Activated naive CD8-positive, alpha-beta T cell treated with anti-CD3 and anti-CD28 coated beads, Interleukin-2, amount 10 ng/mL, durations not matched to agents 7 days and 5 days (primary cell): Measurements from ENCODE around the gene CTTN. TPM values are rescaled to one million over a fixed set of nuclear protein-coding genes. Genes with fewer than 3 reads are reported as not detected.
"Not testable (repeated sequence)": the region's sequence is repeated elsewhere in the genome, so short reads cannot be mapped to it uniquely, and the experiment has no call there.

Experiments
- ATAC-seq: fragments of 150-1000 bp; cut with Tn5 transposase; one replicate; pipeline ENCODE4 v1.10.0; 2021; ENCODE audit warnings: low read depth, moderate library complexity
- POLR2A ChIA-PET: fragments of 350-600 bp; sonication (Branson Sonifier 250); formaldehyde crosslinking; loops from one replicate; lab custom pipeline; 2021; ENCODE audit warnings: antibody characterized with exemption; lab: Charles Lee
- DNase-seq: peaks from one replicate; pipeline ENCODE4 v3.0.0; 2021
- H3K27ac Mint-ChIP-seq: one replicate; pipeline ENCODE4 v1.8.0; 2022; ENCODE audit warnings: mild to moderate bottlenecking, mixed read lengths
- H3K27me3 Mint-ChIP-seq: one replicate; pipeline ENCODE4 v1.8.0; 2022; ENCODE audit warnings: mild to moderate bottlenecking, moderate library complexity, mixed read lengths
- H3K36me3 Mint-ChIP-seq: one replicate; pipeline ENCODE4 v1.8.0; 2021; ENCODE audit warnings: mild to moderate bottlenecking, mixed read lengths
- H3K4me1 Mint-ChIP-seq: one replicate; pipeline ENCODE4 v1.8.0; 2021; ENCODE audit warnings: mixed read lengths
- H3K4me3 Mint-ChIP-seq: one replicate; pipeline ENCODE4 v1.8.0; 2022; ENCODE audit warnings: mild to moderate bottlenecking, moderate library complexity, mixed read lengths
- H3K9me3 Mint-ChIP-seq: one replicate; pipeline ENCODE4 v1.8.0; 2021; ENCODE audit warnings: mixed read lengths
- total RNA-seq, 2 experiments: library from RNA; stranded (reverse); gene quantifications; one replicate each; pipeline ENCODE4 v1.2.3, GENCODE V29; 2021

The CTTN gene
- total RNA-seq, 2 experiments from 2014 or later, result 0.14 to 0.61 TPM

GRCh38 chr11:70384566-70385152 lies 13.7 kb upstream of the CTTN start:
- ATAC-seq (no peak), DNase-seq (no peak)
- no peak overlapping the region for H3K27ac Mint-ChIP-seq
- H3K27me3 Mint-ChIP-seq, result peaks cover 14% of the 10 kb centered on the region
- H3K9me3 Mint-ChIP-seq, result peaks cover 1% of the 10 kb centered on the region
- no peak overlapping the region for H3K4me3 Mint-ChIP-seq
- H3K4me1 Mint-ChIP-seq, result no peaks in the 10 kb centered on the region
- peaks cover 14% of the 10 kb centered on the region for H3K36me3 Mint-ChIP-seq
- POLR2A ChIA-PET, result no interaction called here

GRCh38 chr11:70387564-70387963 lies 10.8 kb upstream of the CTTN start:
- no peak for DNase-seq
- Mint-ChIP-seq H3K27ac (no peak overlapping the region), H3K4me3 (no peak overlapping the region), H3K27me3 (peaks cover 28% of the 10 kb centered on the region), H3K9me3 (peaks cover 1% of the 10 kb centered on the region), H3K36me3 (peaks cover 9% of the 10 kb centered on the region), H3K4me1 (no peaks in the 10 kb centered on the region)
- POLR2A ChIA-PET, result no interaction called here
- ATAC-seq, result no peak

GRCh38 chr11:70389201-70389600 lies 9.1 kb upstream of the CTTN start:
- Mint-ChIP-seq H3K4me3 (no peak overlapping the region), H3K27ac (no peak overlapping the region), H3K27me3 (peaks cover 41% of the 10 kb centered on the region), H3K9me3 (peaks cover 1% of the 10 kb centered on the region), H3K36me3 (peaks cover 9% of the 10 kb centered on the region), H3K4me1 (no peaks in the 10 kb centered on the region)
- ATAC-seq (no peak), DNase-seq (no peak)
- POLR2A ChIA-PET, result no interaction called here

- not testable (repeated sequence) for H3K4me3 Mint-ChIP-seq, H3K27ac Mint-ChIP-seq, ATAC-seq, DNase-seq, H3K36me3 Mint-ChIP-seq, H3K9me3 Mint-ChIP-seq, H3K4me1 Mint-ChIP-seq
- POLR2A ChIA-PET, result interaction anchor here (0.7 kb wide), 1 partner anchor 20 kb away, joined by 3 read pairs; no protein-coding TSS in a partner anchor
- peaks cover 57% of the 10 kb centered on the region for H3K27me3 Mint-ChIP-seq
Observed at GRCh38 chr11:70390882-70391281, 7.4 kb upstream of the CTTN start.

GRCh38 chr11:70394211-70394950 lies 3.9 kb upstream of the CTTN start:
- DNase-seq (no peak), ATAC-seq (no peak)
- Mint-ChIP-seq H3K9me3 (no peaks in the 10 kb centered on the region), H3K27me3 (peaks cover 73% of the 10 kb centered on the region), H3K36me3 (peaks cover 2% of the 10 kb centered on the region), H3K4me3 (no peak overlapping the region), H3K4me1 (peaks cover 9% of the 10 kb centered on the region), H3K27ac (no peak overlapping the region)
- POLR2A ChIA-PET, result no interaction called here

GRCh38 chr11:70397336-70397982 lies 870 bp upstream of the CTTN start:
- peak overlapping the region; percentile 67 for H3K27ac Mint-ChIP-seq

GRCh38 chr11:70398834-70399680 lies 728 bp downstream of the CTTN start:
- Mint-ChIP-seq H3K36me3 (peaks cover 2% of the 10 kb centered on the region), H3K4me3 (peak overlapping the region; percentile 47), H3K27me3 (peaks cover 91% of the 10 kb centered on the region), H3K4me1 (peaks cover 14% of the 10 kb centered on the region), H3K27ac (peak overlapping the region; percentile 30), H3K9me3 (no peaks in the 10 kb centered on the region)
- POLR2A ChIA-PET, result interaction anchor here (0.6 to 2.8 kb wide), 2 partner anchors 12 to 1037 kb away, joined by 4 to 6 read pairs; no protein-coding TSS in a partner anchor
- ATAC-seq (no peak), DNase-seq (peak; percentile 40)

More at GRCh38 chr11:70397336-70397982, 870 bp upstream of the CTTN start:
- H3K4me1 Mint-ChIP-seq, result peaks cover 14% of the 10 kb centered on the region
- no peak for ATAC-seq
- peaks cover 2% of the 10 kb centered on the region for H3K36me3 Mint-ChIP-seq
- H3K9me3 Mint-ChIP-seq, result no peaks in the 10 kb centered on the region
- POLR2A ChIA-PET, result interaction anchor here (1.0 kb wide), 1 partner anchor 11 kb away, joined by 3 read pairs; no protein-coding TSS in a partner anchor
- peak overlapping the region; percentile 78 for H3K4me3 Mint-ChIP-seq
- H3K27me3 Mint-ChIP-seq, result peaks cover 86% of the 10 kb centered on the region
- DNase-seq, result peak; percentile 37

GRCh38 chr11:70399681-70400112 lies 1.4 kb downstream of the CTTN start:
- Mint-ChIP-seq H3K27me3 (peaks cover 86% of the 10 kb centered on the region), H3K9me3 (no peaks in the 10 kb centered on the region), H3K4me1 (peaks cover 14% of the 10 kb centered on the region), H3K36me3 (peaks cover 2% of the 10 kb centered on the region), H3K4me3 (no peak overlapping the region), H3K27ac (no peak overlapping the region)
- DNase-seq (no peak), ATAC-seq (no peak)
- POLR2A ChIA-PET, result interaction anchor here (0.6 to 2.8 kb wide), 2 partner anchors 11 to 60 kb away, joined by 3 to 6 read pairs; no protein-coding TSS in a partner anchor

- ATAC-seq, result no peak
- Mint-ChIP-seq H3K36me3 (peaks cover 2% of the 10 kb centered on the region), H3K27ac (no peak overlapping the region), H3K4me1 (peaks cover 14% of the 10 kb centered on the region), H3K4me3 (no peak overlapping the region), H3K9me3 (no peaks in the 10 kb centered on the region), H3K27me3 (peaks cover 84% of the 10 kb centered on the region)
- DNase-seq, result no peak
- POLR2A ChIA-PET, result interaction anchor here (2.8 kb wide), 1 partner anchor 10 kb away, joined by 6 read pairs; no protein-coding TSS in a partner anchor
Observed at GRCh38 chr11:70400643-70401042, 2.3 kb downstream of the CTTN start.

GRCh38 chr11:70402016-70402415 lies 3.7 kb downstream of the CTTN start:
- Mint-ChIP-seq H3K27ac (no peak overlapping the region), H3K36me3 (peaks cover 2% of the 10 kb centered on the region), H3K4me3 (no peak overlapping the region), H3K4me1 (peaks cover 14% of the 10 kb centered on the region), H3K27me3 (peaks cover 80% of the 10 kb centered on the region), H3K9me3 (no peaks in the 10 kb centered on the region)
- DNase-seq (no peak), ATAC-seq (no peak)
- POLR2A ChIA-PET, result interaction anchor here (0.6 to 2.8 kb wide), 2 partner anchors 9 to 1377 kb away, joined by 3 to 6 read pairs; no protein-coding TSS in a partner anchor

- POLR2A ChIA-PET, result no interaction called here
- DNase-seq (no peak), ATAC-seq (no peak)
- Mint-ChIP-seq H3K9me3 (no peaks in the 10 kb centered on the region), H3K36me3 (no peaks in the 10 kb centered on the region), H3K27me3 (peaks cover 80% of the 10 kb centered on the region), H3K4me3 (no peak overlapping the region), H3K27ac (no peak overlapping the region), H3K4me1 (peaks cover 13% of the 10 kb centered on the region)
Observed at GRCh38 chr11:70402685-70403084, 4.4 kb downstream of the CTTN start.

- POLR2A ChIA-PET, result no interaction called here
- peaks cover 73% of the 10 kb centered on the region for H3K27me3 Mint-ChIP-seq
Observed at GRCh38 chr11:70404244-70404643, 5.9 kb downstream of the CTTN start.

More at GRCh38 chr11:70404244-70404643, 5.9 kb downstream of the CTTN start:
- Mint-ChIP-seq H3K4me1 (peaks cover 22% of the 10 kb centered on the region), H3K9me3 (no peaks in the 10 kb centered on the region), H3K27ac (no peak overlapping the region), H3K36me3 (no peaks in the 10 kb centered on the region), H3K4me3 (no peak overlapping the region)
- no peak for ATAC-seq
- no peak for DNase-seq
